HUES6 (cell line): ENCODE results near the gene CD5L.

ENCODE experiments used
- H3K27ac ChIP-seq: 2 replicates; pipeline ENCODE4 v1.7.0; 2013; ENCODE audit warnings: low read depth, mild to moderate bottlenecking, low read length, inconsistent platforms
- H3K27me3 ChIP-seq: 2 replicates; pipeline ENCODE4 v1.6.1; 2013; ENCODE audit warnings: low read length; ENCODE audit not compliant: control insufficient read depth, insufficient read depth
- H3K36me3 ChIP-seq: 2 replicates; pipeline ENCODE4 v1.6.1; 2013; ENCODE audit warnings: low read length; ENCODE audit not compliant: control insufficient read depth, insufficient read depth
- H3K4me1 ChIP-seq: 2 replicates; pipeline ENCODE4 v1.6.1; 2013; ENCODE audit warnings: low read length; ENCODE audit not compliant: control insufficient read depth, insufficient read depth
- H3K4me3 ChIP-seq: 2 replicates; pipeline ENCODE4 v1.5.1; 2013; ENCODE audit warnings: low read depth, low read length
- H3K9ac ChIP-seq: one replicate; pipeline ENCODE4 v1.6.1; 2013; ENCODE audit warnings: mild to moderate bottlenecking, low read length
- H3K9me3 ChIP-seq: 2 replicates; pipeline ENCODE4 v1.6.1; 2013; ENCODE audit warnings: low read depth, low read length; ENCODE audit not compliant: control insufficient read depth, insufficient read depth

CD5L gene

GRCh38 chr1:157841708-157842107 lies at the start of gene CD5L:
CD5L (minus strand) TSS chr1:157841808; CDS start chr1:157841701, 107 bp downstream.
- no peaks in the 10 kb centered on the region for H3K4me1 ChIP-seq
- H3K36me3 ChIP-seq: no peaks in the 10 kb centered on the region
- H3K27me3 ChIP-seq: no peaks in the 10 kb centered on the region
- no peak within 1 kb of the TSS for H3K9ac ChIP-seq
- no peak within 1 kb of the TSS for H3K4me3 ChIP-seq
- no peak within 1 kb of the TSS for H3K27ac ChIP-seq
- H3K9me3 ChIP-seq: no peaks in the 10 kb centered on the region

- Histone ChIP-seq H3K36me3 (no peaks in the 10 kb centered on the region), H3K9me3 (no peaks in the 10 kb centered on the region), H3K4me1 (no peaks in the 10 kb centered on the region), H3K27ac (no peak overlapping the region), H3K9ac (no peak overlapping the region), H3K27me3 (no peaks in the 10 kb centered on the region), H3K4me3 (no peak overlapping the region)
Measured at GRCh38 chr1:157882580-157882979, 41.0 kb upstream of the CD5L start.

GRCh38 chr1:157880621-157881020 lies 39.0 kb upstream of the CD5L start:
- Histone ChIP-seq H3K9me3 (no peaks in the 10 kb centered on the region), H3K4me1 (no peaks in the 10 kb centered on the region), H3K9ac (no peak overlapping the region), H3K36me3 (no peaks in the 10 kb centered on the region), H3K27ac (no peak overlapping the region), H3K4me3 (no peak overlapping the region), H3K27me3 (no peaks in the 10 kb centered on the region)

GRCh38 chr1:157878059-157878458 lies 36.5 kb upstream of the CD5L start:
- H3K4me3 ChIP-seq: no peak overlapping the region
- no peak overlapping the region for H3K9ac ChIP-seq
- no peaks in the 10 kb centered on the region for H3K9me3 ChIP-seq
- no peak overlapping the region for H3K27ac ChIP-seq
- no peaks in the 10 kb centered on the region for H3K4me1 ChIP-seq
- no peaks in the 10 kb centered on the region for H3K36me3 ChIP-seq
- H3K27me3 ChIP-seq: no peaks in the 10 kb centered on the region

GRCh38 chr1:157870490-157870889 lies 28.9 kb upstream of the CD5L start:
- no peaks in the 10 kb centered on the region for H3K27me3 ChIP-seq
- no peaks in the 10 kb centered on the region for H3K36me3 ChIP-seq
- no peak overlapping the region for H3K27ac ChIP-seq

GRCh38 chr1:157868654-157869053 lies 27.0 kb upstream of the CD5L start:
- no peaks in the 10 kb centered on the region for H3K36me3 ChIP-seq
- no peak overlapping the region for H3K9ac ChIP-seq
- no peak overlapping the region for H3K4me3 ChIP-seq
- H3K4me1 ChIP-seq: peaks cover 15% of the 10 kb centered on the region; the same call in 1 of the 2 replicates
- H3K27ac ChIP-seq: no peak overlapping the region
- H3K9me3 ChIP-seq: peaks cover 17% of the 10 kb centered on the region
- no peaks in the 10 kb centered on the region for H3K27me3 ChIP-seq

More at GRCh38 chr1:157870490-157870889, 28.9 kb upstream of the CD5L start:
- Histone ChIP-seq H3K9me3 (peaks cover 17% of the 10 kb centered on the region), H3K4me1 (peaks cover 15% of the 10 kb centered on the region; the same call in 1 of the 2 replicates), H3K9ac (no peak overlapping the region), H3K4me3 (no peak overlapping the region)

GRCh38 chr1:157862114-157863070 lies 20.8 kb upstream of the CD5L start:
- H3K27me3 ChIP-seq: no peaks in the 10 kb centered on the region
- no peak overlapping the region for H3K4me3 ChIP-seq
- H3K9me3 ChIP-seq: peaks cover 9% of the 10 kb centered on the region; the same call in 1 of the 2 replicates
- H3K9ac ChIP-seq: no peak overlapping the region
- no peaks in the 10 kb centered on the region for H3K36me3 ChIP-seq
- H3K27ac ChIP-seq: no peak overlapping the region
- no peaks in the 10 kb centered on the region for H3K4me1 ChIP-seq

- no peak overlapping the region for H3K9ac ChIP-seq
- H3K4me1 ChIP-seq: no peaks in the 10 kb centered on the region
- no peak overlapping the region for H3K27ac ChIP-seq
- H3K27me3 ChIP-seq: no peaks in the 10 kb centered on the region
- no peaks in the 10 kb centered on the region for H3K36me3 ChIP-seq
- H3K4me3 ChIP-seq: no peak overlapping the region
- H3K9me3 ChIP-seq: no peaks in the 10 kb centered on the region
Measured at GRCh38 chr1:157856538-157856937, 14.9 kb upstream of the CD5L start.

- H3K27ac ChIP-seq: no peak overlapping the region
- no peaks in the 10 kb centered on the region for H3K36me3 ChIP-seq
- no peak overlapping the region for H3K9ac ChIP-seq
- H3K27me3 ChIP-seq: no peaks in the 10 kb centered on the region
- no peaks in the 10 kb centered on the region for H3K9me3 ChIP-seq
- no peak overlapping the region for H3K4me3 ChIP-seq
- no peaks in the 10 kb centered on the region for H3K4me1 ChIP-seq
Measured at GRCh38 chr1:157852476-157852875, 10.9 kb upstream of the CD5L start.

- H3K36me3 ChIP-seq: no peaks in the 10 kb centered on the region
- no peak overlapping the region for H3K4me3 ChIP-seq
- H3K4me1 ChIP-seq: no peaks in the 10 kb centered on the region
- H3K9ac ChIP-seq: no peak overlapping the region
- H3K9me3 ChIP-seq: no peaks in the 10 kb centered on the region
- H3K27me3 ChIP-seq: no peaks in the 10 kb centered on the region
- H3K27ac ChIP-seq: no peak overlapping the region
Measured at GRCh38 chr1:157849229-157849875, 7.7 kb upstream of the CD5L start.
